Calu3 (cell line): Measurements from ENCODE around the gene A3GALT2. TPM values are rescaled to one million over a fixed set of nuclear protein-coding genes. Genes with fewer than 3 reads are reported as not detected.
A peak's percentile ranks its signal among the peaks of the same experiment; 100 is the strongest.

Experiments
- BruUV-seq: library from RNA; stranded (reverse); fragments of 400-500 nt; replicated peaks from 2 replicates; lab custom pipeline; 2021; lab: Mats Ljungman, UMichigan
- CTCF ChIA-PET: fragments of 300-600 bp; sonication (Branson Sonifier 250); formaldehyde crosslinking; loops from one replicate; lab custom pipeline; 2022; ENCODE audit warnings: antibody characterized with exemption; lab: Charles Lee
- DNase-seq: peaks from one replicate; pipeline ENCODE4 v3.0.0; 2022
- H3K27ac Mint-ChIP-seq: one replicate; pipeline ENCODE4 v1.8.0; 2022; ENCODE audit warnings: mixed read lengths; ENCODE audit not compliant: unreplicated experiment
- H3K27me3 Mint-ChIP-seq: one replicate; pipeline ENCODE4 v1.8.0; 2022; ENCODE audit warnings: mixed read lengths; ENCODE audit not compliant: unreplicated experiment
- H3K36me3 Mint-ChIP-seq: one replicate; pipeline ENCODE4 v1.8.0; 2022; ENCODE audit warnings: mild to moderate bottlenecking, moderate library complexity, mixed read lengths; ENCODE audit not compliant: insufficient read depth, unreplicated experiment
- H3K4me1 Mint-ChIP-seq: one replicate; pipeline ENCODE4 v1.8.0; 2022; ENCODE audit warnings: mild to moderate bottlenecking, low read depth, mixed read lengths; ENCODE audit not compliant: unreplicated experiment
- H3K4me3 Mint-ChIP-seq: one replicate; pipeline ENCODE4 v1.8.0; 2022; ENCODE audit warnings: mild to moderate bottlenecking, low read depth, moderate library complexity, mixed read lengths; ENCODE audit not compliant: unreplicated experiment
- H3K9me3 Mint-ChIP-seq: one replicate; pipeline ENCODE4 v1.8.0; 2022; ENCODE audit warnings: low read depth, mixed read lengths; ENCODE audit not compliant: unreplicated experiment
- CTCF ChIP-seq: fragments of 200-600 bp; IDR thresholded peaks from one replicate; pipeline ENCODE4 v1.8.0; 2022; ENCODE audit warnings: antibody characterized with exemption; ENCODE audit not compliant: unreplicated experiment
- intact Hi-C: fragments of 100-400 bp; cut with micrococcal nuclease; formaldehyde crosslinking; loops from one replicate; pipeline ENCODE4 v1.10.0; 2022; ENCODE audit not compliant: unreplicated experiment
- total RNA-seq: library from RNA; stranded (reverse); gene quantifications from 2 replicates; pipeline ENCODE4 v1.2.3, GENCODE V29; 2022

A3GALT2 gene
- total RNA-seq, 1 experiment from 2014 or later = not detected

DNA sequence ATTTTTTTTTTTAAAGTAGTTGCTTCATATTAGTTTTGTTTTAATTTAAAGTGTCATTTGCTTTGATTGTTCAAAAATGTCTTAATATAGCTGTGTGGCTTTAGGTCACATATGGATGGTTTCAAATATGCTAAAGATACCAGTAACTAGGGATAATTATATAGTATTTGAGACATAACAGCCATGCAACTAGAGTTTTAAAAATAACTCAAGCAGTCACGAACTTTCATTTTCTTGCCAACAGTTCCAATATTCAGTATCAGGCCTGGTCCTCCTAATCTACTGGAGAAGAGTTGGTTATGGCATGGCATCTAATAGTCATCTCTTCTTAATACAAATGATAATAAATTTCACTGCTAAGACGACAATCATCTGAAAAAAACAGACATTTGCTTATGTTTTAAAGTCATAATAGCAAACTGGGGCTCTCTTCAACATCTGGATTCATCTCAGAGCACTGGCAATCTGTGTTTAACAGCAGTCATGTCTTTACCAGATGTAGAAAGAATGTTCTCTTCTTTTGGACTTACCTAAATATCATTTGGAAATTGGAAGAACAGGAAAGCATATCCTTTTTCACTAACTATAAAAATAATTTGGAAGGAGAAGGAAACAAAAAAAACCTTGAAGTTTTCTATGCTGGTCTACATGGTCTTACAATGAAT lies 24.1 kb upstream of the A3GALT2 start:
- no TSS peak for BruUV-seq
- no peaks in the 10 kb centered on the region for H3K27me3 Mint-ChIP-seq
- intact Hi-C loops = no loop called here
- no peak for TF ChIP-seq CTCF
- peaks cover 46% of the 10 kb centered on the region for H3K4me1 Mint-ChIP-seq
- no peak overlapping the region for H3K27ac Mint-ChIP-seq
- no peak overlapping the region for H3K4me3 Mint-ChIP-seq
- H3K36me3 Mint-ChIP-seq = peaks cover 51% of the 10 kb centered on the region
- CTCF ChIA-PET = no interaction called here
- DNase-seq = no peak
- H3K9me3 Mint-ChIP-seq = no peaks in the 10 kb centered on the region

- Mint-ChIP-seq H3K9me3 (no peaks in the 10 kb centered on the region), H3K27me3 (no peaks in the 10 kb centered on the region), H3K27ac (peak overlapping the region; percentile 28), H3K4me3 (no peak overlapping the region), H3K4me1 (peaks cover 59% of the 10 kb centered on the region), H3K36me3 (peaks cover 40% of the 10 kb centered on the region)
- CTCF ChIA-PET = interaction anchor here (0.7 kb wide), 1 partner anchor 263 kb away, joined by 4 read pairs; no protein-coding TSS in a partner anchor
- no TSS peak for BruUV-seq
- DNase-seq = no peak
- intact Hi-C loops = no loop called here
- TF ChIP-seq CTCF = no peak
Observed at GRCh38 chr1:33343539-33343938, 22.6 kb upstream of the A3GALT2 start.

GRCh38 chr1:33342041-33342723 lies 21.3 kb upstream of the A3GALT2 start:
- H3K4me1 Mint-ChIP-seq = peaks cover 65% of the 10 kb centered on the region
- CTCF ChIA-PET = interaction anchor here (0.6 to 1.2 kb wide), 4 partner anchors 9 to 291 kb away, joined by 3 to 9 read pairs (median 4); no protein-coding TSS in a partner anchor
- no peaks in the 10 kb centered on the region for H3K9me3 Mint-ChIP-seq
- H3K4me3 Mint-ChIP-seq = peak overlapping the region; percentile 50
- intact Hi-C loops = no loop called here
- TF ChIP-seq CTCF = no peak
- H3K36me3 Mint-ChIP-seq = peaks cover 26% of the 10 kb centered on the region
- no peaks in the 10 kb centered on the region for H3K27me3 Mint-ChIP-seq
- DNase-seq = peak; percentile 65
- no TSS peak for BruUV-seq
- H3K27ac Mint-ChIP-seq = no peak overlapping the region

DNA sequence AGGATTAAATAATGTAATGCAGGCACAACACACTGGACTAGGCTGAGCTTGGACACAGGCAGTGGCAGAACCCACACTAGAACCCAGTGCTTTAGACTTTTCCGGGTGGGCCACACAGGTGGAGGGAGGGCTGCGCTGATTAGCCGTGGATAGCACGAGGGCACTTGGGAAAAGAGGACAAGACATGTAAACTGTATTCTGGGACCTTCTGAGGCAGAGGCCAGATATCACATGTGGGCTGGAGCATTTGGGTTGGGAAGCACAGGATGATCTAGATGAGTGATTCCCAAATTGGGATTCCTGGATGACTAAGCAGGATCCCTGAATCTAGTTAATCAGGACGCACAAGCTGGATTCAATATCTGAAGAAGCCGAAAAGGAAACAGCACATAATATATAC lies 20.3 kb upstream of the A3GALT2 start:
- BruUV-seq = no TSS peak
- intact Hi-C loops = no loop called here
- H3K27ac Mint-ChIP-seq = peak overlapping the region; percentile 36
- CTCF ChIA-PET = no interaction called here
- H3K9me3 Mint-ChIP-seq = no peaks in the 10 kb centered on the region
- DNase-seq = no peak
- no peak for TF ChIP-seq CTCF
- H3K36me3 Mint-ChIP-seq = peaks cover 18% of the 10 kb centered on the region
- peaks cover 55% of the 10 kb centered on the region for H3K4me1 Mint-ChIP-seq
- no peak overlapping the region for H3K4me3 Mint-ChIP-seq
- no peaks in the 10 kb centered on the region for H3K27me3 Mint-ChIP-seq
